Calu3 (cell line): ENCODE results near the gene ZNF518B. TPM values are rescaled to one million over a fixed set of nuclear protein-coding genes. Genes with fewer than 3 reads are reported as not detected.

ENCODE experiments used
- BruUV-seq: library from RNA; stranded (reverse); fragments of 400-500 nt; replicated peaks from 2 replicates; lab custom pipeline; 2021; lab: Mats Ljungman, UMichigan
- CTCF ChIA-PET: fragments of 300-600 bp; sonication (Branson Sonifier 250); formaldehyde crosslinking; loops from one replicate; lab custom pipeline; 2022; ENCODE audit warnings: antibody characterized with exemption; lab: Charles Lee
- DNase-seq: peaks from one replicate; pipeline ENCODE4 v3.0.0; 2022
- H3K27ac Mint-ChIP-seq: one replicate; pipeline ENCODE4 v1.8.0; 2022; ENCODE audit warnings: mixed read lengths; ENCODE audit not compliant: unreplicated experiment
- H3K27me3 Mint-ChIP-seq: one replicate; pipeline ENCODE4 v1.8.0; 2022; ENCODE audit warnings: mixed read lengths; ENCODE audit not compliant: unreplicated experiment
- H3K36me3 Mint-ChIP-seq: one replicate; pipeline ENCODE4 v1.8.0; 2022; ENCODE audit warnings: mild to moderate bottlenecking, moderate library complexity, mixed read lengths; ENCODE audit not compliant: insufficient read depth, unreplicated experiment
- H3K4me1 Mint-ChIP-seq: one replicate; pipeline ENCODE4 v1.8.0; 2022; ENCODE audit warnings: mild to moderate bottlenecking, low read depth, mixed read lengths; ENCODE audit not compliant: unreplicated experiment
- H3K4me3 Mint-ChIP-seq: one replicate; pipeline ENCODE4 v1.8.0; 2022; ENCODE audit warnings: mild to moderate bottlenecking, low read depth, moderate library complexity, mixed read lengths; ENCODE audit not compliant: unreplicated experiment
- H3K9me3 Mint-ChIP-seq: one replicate; pipeline ENCODE4 v1.8.0; 2022; ENCODE audit warnings: low read depth, mixed read lengths; ENCODE audit not compliant: unreplicated experiment
- CTCF ChIP-seq: fragments of 200-600 bp; IDR thresholded peaks from one replicate; pipeline ENCODE4 v1.8.0; 2022; ENCODE audit warnings: antibody characterized with exemption; ENCODE audit not compliant: unreplicated experiment
- intact Hi-C: fragments of 100-400 bp; cut with micrococcal nuclease; formaldehyde crosslinking; loops from one replicate; pipeline ENCODE4 v1.10.0; 2022; ENCODE audit not compliant: unreplicated experiment
- total RNA-seq: library from RNA; stranded (reverse); gene quantifications from 2 replicates; pipeline ENCODE4 v1.2.3, GENCODE V29; 2022

ZNF518B gene
- total RNA-seq, 1 experiment from 2014 or later = not detected

DNA sequence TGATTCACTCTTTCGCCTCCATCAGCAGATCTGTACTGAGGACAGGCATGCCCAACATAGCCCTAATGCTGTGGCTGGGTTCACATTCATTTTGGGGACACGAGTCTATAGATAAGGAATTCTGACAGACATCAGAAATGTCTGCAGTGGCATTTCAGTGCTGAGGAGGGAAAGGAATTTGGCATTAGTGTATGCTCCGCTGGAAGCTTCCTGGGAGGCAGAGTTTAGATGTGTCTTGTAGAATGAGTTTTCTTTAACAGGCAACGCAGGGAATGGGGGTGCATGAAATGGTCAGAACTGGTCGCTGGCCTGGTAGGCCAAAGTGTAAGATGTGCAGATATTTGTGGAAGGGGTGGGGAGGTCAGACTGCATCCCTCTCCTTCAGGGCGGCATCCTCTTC is 43.5 kb upstream of the ZNF518B start:
- intact Hi-C loops = no loop called here
- CTCF ChIA-PET = no interaction called here
- DNase-seq = no peak
- H3K9me3 Mint-ChIP-seq = no peaks in the 10 kb centered on the region
- no peaks in the 10 kb centered on the region for H3K4me1 Mint-ChIP-seq
- BruUV-seq = no TSS peak
- H3K27ac Mint-ChIP-seq = no peak overlapping the region
- H3K4me3 Mint-ChIP-seq = no peak overlapping the region
- H3K27me3 Mint-ChIP-seq = peaks cover 34% of the 10 kb centered on the region
- no peak for TF ChIP-seq CTCF
- no peaks in the 10 kb centered on the region for H3K36me3 Mint-ChIP-seq

DNA sequence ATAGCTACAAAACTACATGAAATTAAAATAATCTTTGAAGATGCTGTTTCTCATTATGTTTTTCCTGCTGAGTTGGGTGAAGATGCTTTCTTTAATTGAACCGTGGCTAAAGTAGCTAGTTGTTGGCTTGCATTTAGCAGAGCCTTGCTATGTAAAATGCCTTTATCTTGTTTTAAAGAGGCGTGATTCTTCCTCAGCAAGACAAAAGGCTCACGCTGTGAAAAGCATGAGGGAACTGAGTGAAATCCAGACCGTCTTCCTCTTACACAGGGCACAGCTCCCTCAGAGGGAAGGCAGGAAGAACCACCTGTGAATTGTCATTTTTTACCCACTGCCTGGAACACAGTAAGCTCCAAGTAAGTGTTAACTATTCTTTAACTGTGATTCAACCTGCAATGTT is 39.0 kb upstream of the ZNF518B start:
- TF ChIP-seq CTCF = no peak
- DNase-seq = no peak
- no TSS peak for BruUV-seq
- peaks cover 42% of the 10 kb centered on the region for H3K27me3 Mint-ChIP-seq
- H3K36me3 Mint-ChIP-seq = no peaks in the 10 kb centered on the region
- no peaks in the 10 kb centered on the region for H3K9me3 Mint-ChIP-seq
- CTCF ChIA-PET = interaction anchor here (0.6 kb wide), 1 partner anchor 15 kb away, joined by 4 read pairs; no protein-coding TSS in a partner anchor
- no peak overlapping the region for H3K4me3 Mint-ChIP-seq
- no peak overlapping the region for H3K27ac Mint-ChIP-seq
- intact Hi-C loops = no loop called here
- no peaks in the 10 kb centered on the region for H3K4me1 Mint-ChIP-seq

DNA sequence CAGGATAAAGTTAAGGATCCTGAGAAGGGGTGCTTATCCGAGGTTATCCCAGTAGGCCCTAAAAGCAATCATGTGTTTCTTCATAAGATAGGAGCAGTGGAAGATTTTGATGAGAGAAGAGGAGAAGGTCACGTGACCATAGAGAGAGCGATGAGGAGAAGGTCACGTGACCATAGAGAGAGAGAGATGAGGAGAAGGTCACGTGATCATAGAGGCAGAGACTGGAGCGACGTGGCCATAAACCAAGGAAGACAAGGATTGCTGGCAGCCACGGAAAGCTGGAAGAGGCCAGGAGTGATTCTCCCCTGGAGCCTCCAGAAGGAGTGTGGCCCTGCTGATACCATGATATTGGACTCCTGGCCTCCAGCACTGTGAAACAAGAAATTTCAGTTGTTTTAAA is 38.4 kb upstream of the ZNF518B start:
- Mint-ChIP-seq H3K4me1 (no peaks in the 10 kb centered on the region), H3K36me3 (no peaks in the 10 kb centered on the region), H3K27ac (no peak overlapping the region), H3K4me3 (no peak overlapping the region), H3K27me3 (peaks cover 41% of the 10 kb centered on the region), H3K9me3 (no peaks in the 10 kb centered on the region)
- intact Hi-C loops = no loop called here
- no peak for TF ChIP-seq CTCF
- CTCF ChIA-PET = interaction anchor here (0.6 kb wide), 1 partner anchor 14 kb away, joined by 4 read pairs; no protein-coding TSS in a partner anchor
- no peak for DNase-seq
- BruUV-seq = no TSS peak

GRCh38 chr4:10492464-10492863 is 35.2 kb upstream of the ZNF518B start:
- no peak for DNase-seq
- Mint-ChIP-seq H3K36me3 (no peaks in the 10 kb centered on the region), H3K4me1 (no peaks in the 10 kb centered on the region), H3K4me3 (no peak overlapping the region), H3K27ac (no peak overlapping the region), H3K9me3 (no peaks in the 10 kb centered on the region), H3K27me3 (peaks cover 33% of the 10 kb centered on the region)
- no TSS peak for BruUV-seq
- TF ChIP-seq CTCF = no peak
- intact Hi-C loops = no loop called here
- CTCF ChIA-PET = no interaction called here
